GM19452 (cell line): ENCODE results near the gene LBX1.

Source experiments
- ATAC-seq: cut with Tn5 transposase; IDR thresholded peaks from one replicate; pipeline ENCODE4 v1.9.1; 2021; ENCODE audit not compliant: unreplicated experiment

LBX1 gene, protein sequence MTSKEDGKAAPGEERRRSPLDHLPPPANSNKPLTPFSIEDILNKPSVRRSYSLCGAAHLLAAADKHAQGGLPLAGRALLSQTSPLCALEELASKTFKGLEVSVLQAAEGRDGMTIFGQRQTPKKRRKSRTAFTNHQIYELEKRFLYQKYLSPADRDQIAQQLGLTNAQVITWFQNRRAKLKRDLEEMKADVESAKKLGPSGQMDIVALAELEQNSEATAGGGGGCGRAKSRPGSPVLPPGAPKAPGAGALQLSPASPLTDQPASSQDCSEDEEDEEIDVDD

DNA sequence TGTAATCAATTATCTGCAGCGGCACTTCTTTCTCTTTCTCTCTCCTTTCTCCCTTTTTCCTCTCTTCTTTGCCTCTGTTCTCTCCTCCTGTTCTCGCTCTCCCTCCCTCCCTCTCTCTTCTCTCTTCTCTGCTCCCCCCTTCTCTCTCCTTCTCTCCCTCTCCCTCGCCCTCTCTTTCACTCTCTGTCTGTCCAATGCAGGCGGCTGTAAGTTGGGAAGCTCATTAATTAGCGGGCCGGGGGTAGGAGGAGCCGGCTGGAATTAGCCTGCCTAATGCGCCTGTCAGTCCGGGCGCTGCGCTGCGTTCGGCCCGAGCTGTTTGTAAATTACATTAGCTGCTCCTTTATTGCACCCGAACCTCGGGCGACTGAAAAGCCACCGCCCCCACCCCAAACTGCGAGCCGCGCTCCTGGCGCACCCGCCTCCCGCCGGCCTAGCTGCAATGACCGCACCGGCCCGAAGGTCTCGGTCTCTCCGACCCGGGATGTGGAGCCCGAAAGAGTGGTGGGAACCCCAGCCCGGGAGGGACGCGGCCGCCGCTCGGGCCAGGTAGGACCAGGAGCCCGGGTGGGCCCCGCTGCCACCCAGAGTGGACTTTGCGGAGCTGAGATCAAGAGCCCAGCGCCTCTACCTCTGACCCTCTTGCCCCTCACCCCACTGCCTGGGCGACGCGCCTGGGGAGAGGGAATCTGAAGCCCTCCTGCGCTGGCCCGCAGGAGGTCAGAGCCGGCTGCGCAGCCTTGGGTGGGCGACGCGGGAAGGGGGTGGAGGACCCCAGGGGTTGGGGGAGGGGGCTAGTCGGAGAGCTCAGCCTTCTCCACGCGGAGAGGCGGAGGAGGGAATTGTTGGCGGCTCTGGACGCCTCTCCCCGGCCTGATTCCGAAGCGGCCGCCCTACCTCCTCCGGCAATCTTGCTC is at the start of gene LBX1:
LBX1 (minus strand) TSS at position 198 of the 917 bp plus-strand sequence. CDS start 648 bp downstream, outside the sequence.
- no peak for ATAC-seq

DNA sequence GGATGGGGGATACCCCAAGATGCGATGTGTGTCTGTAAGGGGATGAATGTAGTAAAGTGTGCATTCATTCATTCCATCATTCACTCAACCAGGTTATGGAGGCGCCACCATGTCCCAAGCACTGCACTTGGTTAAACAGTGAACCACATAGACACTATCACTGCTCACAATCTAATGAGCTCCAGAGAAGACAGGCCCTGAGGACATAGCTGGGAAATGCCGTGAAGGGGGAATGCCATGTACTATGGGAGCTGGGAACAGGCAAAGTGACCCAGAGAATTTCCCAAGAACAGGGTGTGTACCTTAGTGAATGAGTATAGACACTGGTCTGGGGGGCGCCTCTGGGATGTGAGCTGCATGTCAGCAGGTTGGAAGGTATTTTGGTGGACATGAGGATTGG is 44.5 kb upstream of the LBX1 start:
- no peak for ATAC-seq

DNA sequence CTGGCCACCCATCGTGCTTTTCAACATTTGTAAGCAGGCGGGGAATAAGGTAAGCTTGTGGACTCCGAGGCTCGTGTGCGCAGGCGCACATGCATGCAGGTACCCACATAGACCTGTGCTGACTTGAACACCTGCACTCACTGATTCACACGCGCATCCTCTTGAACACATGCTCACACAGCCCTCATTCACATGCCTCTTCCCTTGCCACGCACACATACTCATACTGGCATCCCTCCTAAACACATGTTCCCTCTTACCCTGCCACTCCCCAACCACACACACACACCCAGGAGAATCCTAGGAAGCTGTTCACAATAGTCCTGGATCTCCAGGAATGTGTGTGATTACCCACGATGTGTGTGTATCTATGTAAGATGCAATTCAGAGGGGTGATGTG is 44.1 kb upstream of the LBX1 start:
- ATAC-seq = no peak

DNA sequence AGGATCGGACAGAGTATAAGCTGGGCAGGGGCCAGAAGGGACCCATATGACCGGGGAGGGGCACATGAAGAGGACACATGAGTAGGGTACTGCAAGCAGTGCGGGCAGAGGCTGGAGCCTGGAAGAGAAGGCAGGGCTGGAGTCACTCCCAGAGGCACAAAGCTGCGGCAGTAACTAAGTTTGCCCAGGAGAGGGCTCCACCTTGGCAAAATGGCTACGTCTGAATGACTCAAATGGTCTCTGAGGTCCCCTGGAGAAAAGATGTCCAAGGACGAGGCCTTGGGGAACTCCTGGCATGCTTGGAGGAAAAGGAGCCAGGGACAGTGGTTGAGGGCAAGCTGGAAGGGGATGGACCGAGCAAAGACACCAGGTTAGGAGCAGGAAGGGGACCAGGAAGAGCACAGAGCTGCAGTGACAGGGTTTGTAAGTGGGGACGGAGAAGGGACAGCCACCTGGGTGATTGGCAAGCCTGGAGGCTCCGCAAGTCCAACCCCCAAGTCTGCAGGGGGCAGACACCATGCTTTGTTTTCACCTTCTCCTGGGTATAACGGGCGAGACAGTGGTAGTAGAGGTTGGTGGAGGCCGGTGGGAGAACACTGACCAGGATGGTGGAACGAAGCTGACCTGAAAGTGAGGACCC is 43.1 kb upstream of the LBX1 start:
- ATAC-seq = no peak

DNA sequence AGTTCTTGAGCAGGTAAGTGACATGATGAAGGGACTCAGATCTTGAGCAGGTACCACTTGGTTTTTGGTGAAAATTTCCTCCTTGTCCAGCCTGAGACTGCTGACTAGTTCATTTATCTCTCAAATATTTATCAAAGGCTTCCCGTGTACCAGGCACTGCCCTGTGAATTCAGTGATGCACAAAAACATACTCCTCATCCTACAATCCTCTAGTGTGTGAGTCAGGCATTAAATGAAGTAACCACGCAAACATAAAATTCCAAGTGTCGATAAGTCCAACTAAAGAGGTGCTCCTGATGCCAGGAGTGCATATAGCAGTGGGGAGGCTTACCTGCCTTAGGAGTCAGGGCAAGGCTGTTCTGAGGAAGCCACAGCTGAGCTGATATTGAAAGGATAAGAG is 41.5 kb upstream of the LBX1 start:
- no peak for ATAC-seq

DNA sequence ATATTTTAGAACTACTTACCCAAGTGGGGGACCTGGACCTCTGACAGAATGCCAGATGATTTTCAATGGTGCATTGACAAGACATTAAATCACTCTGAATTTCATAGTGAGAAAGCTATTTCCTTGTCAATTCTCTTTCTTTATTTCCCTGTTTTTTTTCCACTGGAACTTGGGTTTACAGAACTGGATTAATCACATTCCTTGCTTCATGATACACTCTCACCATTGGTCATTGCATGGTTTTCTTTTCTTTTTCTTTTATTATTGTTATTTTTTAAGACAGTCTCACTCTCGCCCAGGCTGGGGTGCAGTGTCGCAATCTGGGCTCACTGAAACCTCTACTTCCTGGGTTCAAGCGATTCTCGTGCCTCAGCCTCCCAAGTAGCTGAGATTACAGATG is 38.5 kb upstream of the LBX1 start:
- no peak for ATAC-seq

DNA sequence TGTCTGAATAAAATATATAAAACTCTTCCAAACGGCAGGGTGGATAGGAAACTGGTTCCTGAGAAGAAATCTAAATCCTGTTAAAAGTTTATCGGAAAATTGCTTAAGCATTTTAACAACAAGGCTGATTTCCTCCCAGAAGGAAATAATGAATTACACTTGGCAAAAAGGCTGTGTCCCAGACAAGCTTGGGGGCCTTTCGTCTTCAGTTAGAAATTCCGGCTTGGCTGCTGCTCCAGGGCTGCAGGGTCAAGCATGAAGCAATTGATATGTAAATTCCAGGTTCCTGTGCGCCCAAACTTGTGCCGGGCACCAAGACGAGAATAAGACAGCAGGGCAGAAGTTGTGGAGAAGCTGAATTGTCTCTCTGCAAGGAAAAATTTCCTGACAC is 38.0 kb upstream of the LBX1 start:
- ATAC-seq = no peak

DNA sequence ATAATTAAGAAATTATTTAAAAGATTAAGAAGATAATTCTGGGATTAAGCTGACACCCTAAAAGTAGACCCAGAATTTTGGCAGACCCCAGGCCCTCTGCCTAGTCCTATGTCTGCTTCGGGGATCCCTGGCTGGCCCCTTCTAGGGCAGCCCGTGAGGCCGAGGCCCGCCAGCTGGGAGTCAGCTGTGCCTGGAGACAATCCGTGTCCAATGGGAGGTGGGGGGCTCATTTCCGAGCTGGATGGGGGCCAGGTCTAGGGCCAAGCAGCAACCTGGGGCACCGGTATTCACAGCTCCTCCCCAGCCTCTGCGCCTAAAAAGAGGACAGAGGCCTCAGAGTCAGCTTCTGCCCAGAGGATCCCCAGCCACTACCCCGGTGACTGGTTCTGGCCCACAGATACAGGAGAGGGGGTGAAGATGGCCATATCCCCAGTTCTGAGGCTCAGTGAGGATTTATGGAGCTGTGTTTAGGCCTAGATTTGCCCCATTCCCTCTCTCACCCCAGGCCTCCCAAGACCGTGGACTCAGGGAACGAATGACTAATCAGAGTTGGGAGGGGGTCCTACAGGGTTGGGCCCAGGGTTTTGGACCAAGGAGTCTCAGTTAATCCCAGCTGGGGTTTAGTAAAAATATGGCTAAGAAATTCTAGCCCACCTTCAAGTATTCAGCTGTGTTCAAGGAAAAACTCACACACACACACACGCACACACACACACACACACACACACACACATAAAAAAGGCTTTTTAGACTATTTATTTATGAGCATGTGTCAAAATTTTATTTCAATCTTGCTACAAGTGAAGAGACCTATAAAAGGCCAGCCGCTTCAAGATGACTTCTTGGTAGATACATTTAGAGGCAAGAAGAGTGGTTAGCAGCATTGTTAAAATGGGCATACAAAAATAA is 37.4 kb upstream of the LBX1 start:
- ATAC-seq = no peak

DNA sequence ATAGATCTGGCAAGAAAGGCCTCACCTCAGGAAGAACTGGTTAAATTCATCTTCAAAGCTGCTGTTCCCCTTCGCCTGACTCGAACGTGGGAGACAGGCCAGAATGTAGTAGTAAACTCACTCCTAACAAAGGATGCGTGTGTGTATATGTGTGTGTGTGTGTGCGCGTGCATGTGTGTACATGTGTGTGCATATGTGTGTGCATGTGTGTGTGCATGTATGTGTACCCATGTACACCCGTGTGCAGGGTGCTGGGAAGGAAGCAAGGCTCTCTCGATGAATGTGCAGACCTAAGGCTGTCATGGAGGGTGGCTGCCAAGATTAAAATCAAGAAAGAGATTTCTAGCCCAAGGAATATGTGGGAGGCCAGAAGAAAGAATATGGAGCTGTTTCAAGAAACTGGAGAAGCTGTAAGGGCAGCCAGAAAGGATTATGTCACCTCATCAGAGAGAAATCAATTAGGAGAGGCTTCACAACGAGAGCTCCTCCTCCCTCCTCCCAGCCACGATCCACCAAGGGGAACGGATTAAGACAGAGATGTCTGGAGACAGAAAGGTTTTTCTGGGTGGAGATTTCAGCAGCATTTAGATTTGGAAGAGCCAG is 34.0 kb upstream of the LBX1 start:
- no peak for ATAC-seq

DNA sequence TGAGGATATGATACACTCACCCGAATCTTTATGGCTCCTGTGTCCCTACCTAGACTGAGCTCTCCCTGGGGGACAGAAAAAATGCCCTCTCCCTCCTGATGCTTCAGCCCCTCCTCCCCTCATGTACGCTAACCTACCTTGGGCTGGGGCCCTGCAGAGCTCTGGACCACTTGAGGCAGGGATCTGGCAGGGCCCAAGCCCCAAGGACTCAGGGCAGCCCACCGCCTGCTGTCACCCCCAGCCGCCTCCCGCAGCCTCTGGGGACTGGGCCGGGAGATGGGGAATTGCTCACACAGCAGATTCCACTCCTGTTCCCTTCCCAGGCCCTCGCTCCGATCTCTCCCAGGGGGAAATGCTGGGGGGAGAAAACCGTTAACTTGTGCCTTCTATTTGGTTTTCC is 32.9 kb upstream of the LBX1 start:
- ATAC-seq = no peak

DNA sequence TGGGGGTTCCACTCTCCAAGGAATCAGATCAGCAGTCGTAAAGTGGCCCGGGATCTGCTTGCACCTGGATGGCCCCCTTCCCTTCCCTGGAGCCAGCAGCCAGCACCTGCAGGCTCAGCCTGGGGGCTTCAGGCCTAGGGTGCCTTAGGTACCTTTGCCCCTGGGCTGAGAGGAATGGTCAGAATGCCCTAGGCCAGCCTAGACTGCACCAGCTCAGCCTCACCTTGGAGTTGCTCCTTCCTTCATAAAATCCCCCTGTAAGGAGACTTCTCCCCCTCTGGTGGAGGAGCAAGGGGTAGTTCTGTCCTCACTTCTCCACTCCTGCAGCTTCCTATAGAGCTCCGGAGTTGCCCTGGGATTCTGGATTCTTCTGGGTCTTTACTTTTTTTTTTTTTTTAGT is 32.4 kb upstream of the LBX1 start:
- no peak for ATAC-seq

DNA sequence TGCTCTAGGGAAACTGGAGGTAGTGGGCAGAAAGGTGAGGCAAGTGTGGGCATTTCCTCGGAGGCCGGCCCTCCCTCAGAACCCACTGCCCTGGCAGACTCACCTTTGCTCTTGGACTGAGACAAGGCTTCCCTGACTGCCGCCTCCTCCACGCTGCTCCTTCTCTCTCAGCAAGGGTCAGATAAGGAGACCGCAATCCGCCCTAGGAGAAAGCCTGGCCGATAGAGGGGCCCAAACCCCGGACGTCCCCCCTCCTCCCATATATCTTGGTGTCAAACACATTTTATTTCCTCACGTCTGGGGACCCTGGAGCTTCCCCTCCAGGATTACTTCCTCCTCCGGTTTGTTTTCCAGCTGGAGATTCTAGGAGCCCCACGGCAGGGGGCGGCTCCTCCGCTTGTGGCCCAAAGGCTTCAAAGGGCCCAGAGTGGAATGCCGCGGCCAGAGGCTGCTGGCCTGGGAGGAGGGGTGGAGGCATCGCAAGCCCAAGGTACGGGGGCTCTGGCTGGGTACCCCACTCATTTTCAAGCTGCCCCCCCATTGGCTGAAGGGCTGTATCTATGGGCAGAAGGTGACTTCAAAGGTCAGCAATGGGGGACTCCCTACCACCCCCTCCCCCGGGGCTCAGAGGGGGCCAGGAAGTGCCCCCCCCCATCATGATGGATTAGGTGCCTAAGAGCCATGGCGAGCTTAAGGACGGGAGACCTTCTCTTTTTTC is 31.7 kb upstream of the LBX1 start:
- no peak for ATAC-seq

DNA sequence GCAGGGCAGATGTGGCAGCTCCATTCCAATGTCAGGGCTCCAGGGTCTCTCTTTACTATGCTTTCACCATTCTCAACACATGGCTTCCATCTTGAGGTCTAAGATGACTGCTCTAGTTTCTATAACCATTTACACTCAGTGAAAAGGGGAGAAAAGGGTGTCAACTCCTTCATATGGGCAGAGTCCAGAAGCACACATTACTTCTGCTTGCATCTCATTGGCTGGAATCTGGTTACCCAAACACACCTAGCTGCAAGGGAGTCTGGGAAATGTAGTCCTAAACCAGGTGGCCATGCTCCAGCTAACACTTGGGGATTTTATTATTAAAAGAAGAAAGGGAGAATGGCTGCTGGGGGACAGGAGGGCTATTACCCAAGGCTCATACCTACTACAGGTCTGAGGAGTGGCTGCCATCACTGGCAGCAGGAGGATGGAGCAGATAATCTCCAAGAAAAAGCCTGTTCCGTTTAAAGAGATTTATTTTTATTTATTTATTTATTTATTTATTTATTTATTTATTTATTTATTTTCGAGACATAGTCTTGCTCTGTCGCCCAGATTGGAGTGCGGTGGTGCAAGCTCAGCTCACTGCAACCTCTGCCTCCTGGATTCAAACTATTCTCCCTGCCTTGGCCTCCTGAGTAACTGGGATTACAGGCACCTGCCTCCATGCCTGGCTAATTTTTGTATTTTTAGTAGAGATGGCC is 29.1 kb upstream of the LBX1 start:
- no peak for ATAC-seq

DNA sequence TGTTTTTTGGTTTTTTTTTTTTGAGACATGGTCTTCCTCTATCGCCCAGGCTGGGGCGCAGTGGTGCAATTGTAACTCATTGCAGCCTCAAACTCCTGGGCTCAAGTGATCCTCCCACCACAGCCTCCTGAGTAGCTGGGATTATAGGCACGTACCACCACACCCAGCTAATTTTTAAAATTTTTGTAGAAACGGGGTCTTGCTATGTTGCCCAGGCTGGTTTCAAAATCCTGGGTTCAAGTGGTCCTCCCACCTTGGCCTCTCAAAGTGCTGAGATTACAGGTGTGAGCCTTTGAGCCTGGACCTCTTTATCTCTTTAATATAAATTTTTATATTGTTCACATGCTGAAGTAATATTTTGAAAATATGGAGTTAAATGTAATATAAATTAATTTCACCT is 28.2 kb upstream of the LBX1 start:
- ATAC-seq = no peak

DNA sequence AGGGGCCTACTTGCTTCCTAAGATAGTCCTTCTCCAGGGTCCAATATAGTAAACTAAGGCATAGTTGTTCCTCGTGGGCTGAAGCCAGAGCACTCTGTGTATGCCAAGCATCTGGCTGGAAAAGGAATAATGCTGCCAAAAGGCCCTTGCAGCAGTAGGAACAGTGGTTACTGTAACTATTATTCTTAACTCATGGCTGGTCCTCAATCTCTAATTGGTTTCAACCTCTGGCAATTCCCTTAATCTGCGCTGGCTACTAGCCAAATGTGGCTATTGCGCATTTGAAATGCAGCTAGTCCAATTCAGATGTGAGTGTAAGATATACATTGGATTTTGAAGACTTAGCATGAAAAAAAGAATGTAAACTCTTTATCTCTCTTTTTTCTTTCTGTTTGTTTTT is 27.8 kb upstream of the LBX1 start:
- ATAC-seq = no peak

DNA sequence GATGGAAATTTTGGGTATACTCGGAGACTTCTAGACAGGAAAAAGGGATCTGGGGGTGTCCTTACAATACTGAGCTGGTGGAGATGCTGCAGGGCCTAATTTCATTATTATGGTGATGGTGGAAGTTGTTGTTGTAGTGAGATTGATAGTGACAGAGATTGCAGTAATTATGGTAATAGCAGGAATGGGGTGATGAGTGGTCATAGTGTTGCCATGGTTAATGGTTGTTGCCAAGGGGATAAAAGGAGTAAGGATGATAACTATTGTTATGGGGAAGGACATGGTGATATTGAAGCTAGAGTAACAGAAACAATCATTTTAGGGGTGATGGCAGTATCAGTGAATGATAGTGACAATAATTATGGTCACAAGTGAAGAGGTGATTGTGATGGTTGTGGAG is 27.1 kb upstream of the LBX1 start:
- no peak for ATAC-seq

DNA sequence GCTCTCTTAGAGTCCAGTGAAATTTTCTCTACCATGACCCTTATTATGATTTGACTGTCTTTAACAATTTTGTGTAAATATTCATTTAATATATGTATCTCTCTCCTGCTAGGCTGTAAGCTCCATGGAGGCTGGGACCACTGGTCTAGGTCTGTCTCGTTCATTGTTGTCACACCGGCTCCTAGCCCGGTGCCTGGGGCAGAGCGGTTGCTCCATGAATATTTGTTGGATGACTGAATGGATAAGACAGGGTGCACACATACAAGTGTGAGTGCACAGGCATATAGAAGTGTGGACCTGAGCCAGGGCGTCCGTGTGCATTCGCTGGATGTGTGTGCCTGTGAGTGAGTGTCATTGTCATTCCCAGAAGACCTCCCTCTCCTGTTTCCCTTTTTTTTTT is 20.9 kb upstream of the LBX1 start:
- no peak for ATAC-seq

DNA sequence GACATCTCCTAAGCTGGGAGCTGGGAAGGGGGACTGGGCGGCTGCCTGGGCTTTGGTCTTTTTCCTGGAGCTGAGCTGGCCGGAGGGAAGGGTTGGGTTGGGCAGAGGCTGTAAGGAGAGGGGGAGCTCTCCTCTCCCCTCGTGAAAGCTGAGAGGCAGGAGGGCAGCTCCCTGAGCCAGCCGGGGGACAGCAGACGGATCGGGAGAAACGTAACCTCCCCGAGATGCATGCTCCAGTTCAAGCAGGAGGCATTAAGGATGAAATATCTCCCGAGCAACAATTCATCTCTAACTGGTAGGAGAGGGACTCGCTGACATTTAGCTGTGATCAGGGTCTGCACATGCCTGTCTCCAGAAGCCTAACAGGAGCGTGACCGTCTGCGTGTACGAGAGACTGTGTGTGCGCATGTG is 19.9 kb upstream of the LBX1 start:
- ATAC-seq = no peak

DNA sequence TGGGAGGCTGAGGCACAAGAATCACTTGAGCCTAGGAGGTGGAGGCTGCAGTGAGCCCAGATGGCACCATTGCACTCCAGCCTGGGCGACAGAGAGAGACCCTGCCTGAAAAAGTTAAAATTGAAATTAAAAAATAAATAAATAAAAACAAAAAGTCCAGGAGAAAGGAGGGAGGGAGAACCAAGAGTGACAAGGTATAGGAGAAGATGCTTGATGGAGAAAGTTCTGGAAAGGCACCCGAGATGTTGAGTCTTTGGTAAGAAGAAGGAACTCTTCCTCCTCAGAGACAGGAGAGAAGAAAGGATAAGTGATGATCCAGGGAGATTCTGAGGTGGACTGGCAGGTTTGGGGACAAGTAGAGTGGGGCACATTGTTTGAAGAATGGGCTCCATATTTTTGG is 17.4 kb upstream of the LBX1 start:
- ATAC-seq = no peak
